GM21526 (cell line): ENCODE measurements around the gene COQ10B.
"Not testable (repeated sequence)": the region's sequence is repeated elsewhere in the genome, so short reads cannot be mapped to it uniquely, and the experiment has no call there.

ENCODE experiments used
- ATAC-seq: cut with Tn5 transposase; IDR thresholded peaks from one replicate; pipeline ENCODE4 v1.9.1; 2021; ENCODE audit warnings: moderate library complexity; ENCODE audit not compliant: unreplicated experiment, low FRiP score

COQ10B gene

GRCh38 chr2:197450465-197450864, 2.9 kb upstream of the COQ10B start:
- no peak for ATAC-seq

GRCh38 chr2:197450935-197451358, 2.4 kb upstream of the COQ10B start:
- not testable (repeated sequence) for ATAC-seq

- ATAC-seq: no peak
These were observed 614 bp upstream of the COQ10B start for GRCh38 chr2:197452754-197453122.

GRCh38 chr2:197453914-197454398, 604 bp downstream of the COQ10B start:
- peak; percentile 31 for ATAC-seq

GRCh38 chr2:197454923-197455322, 1.6 kb downstream of the COQ10B start:
- ATAC-seq: no peak

- no peak for ATAC-seq
These were observed 2.1 kb downstream of the COQ10B start for GRCh38 chr2:197455428-197455827.

GRCh38 chr2:197460649-197461048, 7.3 kb downstream of the COQ10B start:
- no peak for ATAC-seq

- no peak for ATAC-seq
These were observed 7.7 kb downstream of the COQ10B start for GRCh38 chr2:197461057-197461456.

- ATAC-seq: no peak
These were observed 10.8 kb downstream of the COQ10B start for GRCh38 chr2:197464175-197464574.

- no peak for ATAC-seq
These were observed 18.8 kb downstream of the COQ10B start for GRCh38 chr2:197472166-197472565.

GRCh38 chr2:197477797-197478196, 24.4 kb downstream of the COQ10B start:
- ATAC-seq: no peak

- ATAC-seq: no peak
These were observed 27.0 kb downstream of the COQ10B start for GRCh38 chr2:197480165-197481036.

- not testable (repeated sequence) for ATAC-seq
These were observed 30.9 kb downstream of the COQ10B start for GRCh38 chr2:197484248-197484647.

GRCh38 chr2:197486175-197486574, 32.8 kb downstream of the COQ10B start:
- no peak for ATAC-seq

GRCh38 chr2:197487385-197487784, 34.0 kb downstream of the COQ10B start:
- no peak for ATAC-seq

GRCh38 chr2:197495433-197496134, 42.2 kb downstream of the COQ10B start:
- no peak for ATAC-seq

- no peak for ATAC-seq
These were observed 43.3 kb downstream of the COQ10B start for GRCh38 chr2:197496695-197497094.

- ATAC-seq: no peak
These were observed 44.0 kb downstream of the COQ10B start for GRCh38 chr2:197497326-197497725.

- no peak for ATAC-seq
These were observed 45.0 kb downstream of the COQ10B start for GRCh38 chr2:197498235-197498936.

- ATAC-seq: peak; percentile 18
These were observed 45.7 kb downstream of the COQ10B start for GRCh38 chr2:197498937-197499593.
